ENCODE data around the gene SOX13.

SOX13 gene

GRCh38 chr1:204134103-204134502 lies 61.2 kb downstream of the SOX13 start:
- no peak for DNase-seq

GRCh38 chr1:204136814-204137213 lies 63.9 kb downstream of the SOX13 start:
- no peak for DNase-seq

- DNase-seq, result no peak
Observed at GRCh38 chr1:204139088-204139487, 66.2 kb downstream of the SOX13 start.

- no peak for DNase-seq
Observed at GRCh38 chr1:204139952-204140351, 67.0 kb downstream of the SOX13 start.

- no peak for DNase-seq
Observed at GRCh38 chr1:204141131-204141530, 68.2 kb downstream of the SOX13 start.

GRCh38 chr1:204142032-204142974 lies 69.4 kb downstream of the SOX13 start:
- DNase-seq, result no peak

- DNase-seq, result no peak
Observed at GRCh38 chr1:204143276-204144041, 70.5 kb downstream of the SOX13 start.

- DNase-seq, result no peak
Observed at GRCh38 chr1:204145033-204145504, 72.2 kb downstream of the SOX13 start.

- no peak for DNase-seq
Observed at GRCh38 chr1:204146309-204146708, 73.4 kb downstream of the SOX13 start.

GRCh38 chr1:204146965-204147364 lies 74.0 kb downstream of the SOX13 start:
- DNase-seq, result no peak

- no peak for DNase-seq
Observed at GRCh38 chr1:204147406-204148383, 74.8 kb downstream of the SOX13 start.

GRCh38 chr1:204149107-204149506 lies 76.2 kb downstream of the SOX13 start:
- DNase-seq, result no peak

- no peak for DNase-seq
Observed at GRCh38 chr1:204149635-204150565, 77.0 kb downstream of the SOX13 start.

GRCh38 chr1:204150702-204151551 lies 78.0 kb downstream of the SOX13 start:
- peak; percentile 17 for DNase-seq

GRCh38 chr1:204151552-204152309 lies 78.8 kb downstream of the SOX13 start, which contains the start of gene ETNK2:
Gene ETNK2 (minus strand): TSS chr1:204152044. CDS start chr1:204151852, 192 bp downstream.
- peak; percentile 56 for DNase-seq

- no peak for DNase-seq
Observed at GRCh38 chr1:204152310-204153044, 79.6 kb downstream of the SOX13 start.

GRCh38 chr1:204153667-204154066 lies 80.8 kb downstream of the SOX13 start:
- no peak for DNase-seq

GRCh38 chr1:204154568-204155255 lies 81.8 kb downstream of the SOX13 start:
- no peak for DNase-seq
